Subcutaneous adipose tissue (tissue), 4 donors: ENCODE measurements around the gene CEP89. TPM values are rescaled to one million over a fixed set of nuclear protein-coding genes. Genes with fewer than 3 reads are reported as not detected.

Experiments used
- small RNA-seq: library from RNA; depleted of rRNA; stranded (forward); fragments of <200 nt; gene quantifications from one replicate; pipeline ENCODE3, GENCODE V24; 2016
- total RNA-seq, 4 donors: library from RNA; depleted of rRNA; stranded (reverse); fragments of >200 nt; gene quantifications; one replicate each; pipeline ENCODE4 v1.1.0, GENCODE V29; 2016

The CEP89 gene
- total RNA-seq, 4 donors from 2014 or later = 9.9 to 14.3 (median 11.5) TPM

Small RNA genes lying within 50 kb of the gene (small RNA-seq; reads per million reads assigned to genes)
- not detected for gene RN7SKP22

Other genes with a start within 250 kb of the CEP89 start
- under 1 TPM in 1 of 4 donors, not detected in 3; 0.22 TPM for gene SLC7A9, start 102.2 kb downstream of the CEP89 start, total RNA-seq
- 1 to 10 TPM in 3 of 4 donors, under 1 TPM in 1; 0.75 to 3.9 (median 2.3) TPM for gene FAAP24, start 284 bp upstream of the CEP89 start, total RNA-seq
- 1 to 10 TPM in 1 of 4 donors, under 1 TPM in 3; 0.66 to 2.7 (median 0.78) TPM for gene RHPN2, start 92.9 kb upstream of the CEP89 start, total RNA-seq
- gene GPATCH1, start 109.2 kb upstream of the CEP89 start, total RNA-seq = 10 to 100 TPM in 2 of 4 donors, 1 to 10 TPM in 2; 6.5 to 14.0 (median 10.5) TPM
- not detected for gene WDR88, start 160.2 kb upstream of the CEP89 start, total RNA-seq
- gene LRP3, start 222.4 kb upstream of the CEP89 start, total RNA-seq = 10 to 100 TPM; 15.0 to 40.3 (median 20.0) TPM